GM21737 (cell line): ENCODE measurements around the gene LYSMD2.

Experiments
- ATAC-seq: cut with Tn5 transposase; IDR thresholded peaks from one replicate; pipeline ENCODE4 v1.9.1; 2021; ENCODE audit warnings: mild to moderate bottlenecking, moderate library complexity; ENCODE audit not compliant: unreplicated experiment

LYSMD2 gene

DNA sequence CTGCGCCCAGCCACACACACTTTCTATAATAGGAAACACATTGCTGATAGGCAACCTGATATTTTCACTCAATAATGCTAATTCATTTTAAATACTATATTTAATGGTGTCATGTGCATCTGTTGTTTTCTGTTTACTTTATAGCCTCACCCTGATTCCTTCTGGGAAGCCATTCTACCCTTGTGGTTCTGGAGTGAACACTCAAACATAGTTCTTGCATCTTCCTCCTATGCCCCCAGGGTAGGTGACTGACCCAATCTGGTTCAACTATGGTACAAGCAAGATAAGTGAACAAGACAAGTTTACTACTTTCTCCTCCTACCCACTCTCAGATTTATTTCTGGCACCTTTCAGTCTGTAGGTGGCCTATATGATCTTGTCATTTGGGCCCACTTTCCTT lies 60.4 kb downstream of the LYSMD2 start:
- no peak for ATAC-seq

DNA sequence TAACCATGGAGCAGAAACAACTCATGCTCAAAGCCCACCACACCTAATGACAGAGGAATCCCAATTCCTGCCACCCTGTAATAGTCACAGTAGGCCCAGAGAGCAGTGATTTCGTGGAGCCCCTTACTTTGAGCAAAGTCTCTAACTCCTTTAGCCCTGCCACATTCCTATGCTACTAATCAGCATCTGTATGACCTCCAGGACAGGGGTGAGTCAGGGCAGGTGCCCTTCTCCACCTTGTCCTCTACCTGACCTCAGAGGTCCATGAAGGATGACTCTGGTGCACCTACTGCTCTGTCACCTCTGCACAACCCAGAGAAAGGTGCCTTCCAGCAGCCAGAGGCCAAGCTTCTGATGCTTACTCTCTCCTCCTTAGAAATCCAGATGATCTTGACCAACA lies 62.2 kb downstream of the LYSMD2 start:
- ATAC-seq = no peak
